A673 (cell line): ENCODE data around the gene PCSK7. TPM values are rescaled to one million over a fixed set of nuclear protein-coding genes. Genes with fewer than 3 reads are reported as not detected.
"Not testable (repeated sequence)": the region's sequence is repeated elsewhere in the genome, so short reads cannot be mapped to it uniquely, and the experiment has no call there.

Experiments
- BruUV-seq: library from RNA; stranded (reverse); fragments of 400-500 nt; replicated peaks from 2 replicates; lab custom pipeline; 2021; lab: Mats Ljungman, UMichigan
- CTCF ChIA-PET: fragments of 300-600 bp; sonication (Branson Sonifier 250); formaldehyde crosslinking; loops from one replicate; lab custom pipeline; 2022; ENCODE audit warnings: antibody characterized with exemption; lab: Charles Lee
- POLR2A ChIA-PET: fragments of 300-600 bp; sonication (Branson Sonifier 250); formaldehyde crosslinking; loops from one replicate; lab custom pipeline; 2022; ENCODE audit warnings: antibody characterized with exemption; ENCODE audit not compliant: low non-redundant PET; lab: Charles Lee
- DNase-seq: peaks from one replicate; pipeline ENCODE4 v3.0.0-alpha.2; 2015; ENCODE audit warnings: low spot score
- H3K27ac ChIP-seq: fragments of 200-600 bp; sonication (generic); 2 replicates; pipeline ENCODE4 v1.5.1; 2016; ENCODE audit warnings: mixed run types, low read depth, mild to moderate bottlenecking, mixed read lengths, antibody characterized with exemption, low read length; ENCODE audit not compliant: poor library complexity, severe bottlenecking
- H3K27me3 ChIP-seq: fragments of 200-600 bp; sonication (generic); replicated peaks from 2 replicates; pipeline ENCODE4 v1.6.1; 2017; ENCODE audit warnings: mixed run types, low read depth, mild to moderate bottlenecking, mixed read lengths, antibody characterized with exemption, low read length; ENCODE audit not compliant: insufficient read depth, poor library complexity
- H3K36me3 ChIP-seq: fragments of 200-600 bp; sonication (generic); 2 replicates; pipeline ENCODE4 v1.6.1; 2016; ENCODE audit warnings: mixed run types, mild to moderate bottlenecking, mixed read lengths, antibody characterized with exemption, low read length; ENCODE audit not compliant: insufficient read depth, poor library complexity, severe bottlenecking
- H3K4me1 ChIP-seq: fragments of 200-600 bp; sonication (generic); 2 replicates; pipeline ENCODE4 v1.6.1; 2017; ENCODE audit warnings: mixed run types, mild to moderate bottlenecking, mixed read lengths, antibody characterized with exemption, low read length; ENCODE audit not compliant: insufficient read depth, poor library complexity, severe bottlenecking
- H3K4me3 ChIP-seq: fragments of 200-600 bp; sonication (generic); 2 replicates; pipeline ENCODE4 v1.5.1; 2016; ENCODE audit warnings: low read depth, mixed run types, mild to moderate bottlenecking, mixed read lengths, low read length; ENCODE audit not compliant: poor library complexity, severe bottlenecking
- H3K9me3 ChIP-seq: fragments of 200-600 bp; sonication (generic); 2 replicates; pipeline ENCODE4 v1.6.1; 2016; ENCODE audit warnings: mixed run types, low read depth, mild to moderate bottlenecking, mixed read lengths, antibody characterized with exemption, low read length; ENCODE audit not compliant: poor library complexity, severe bottlenecking
- EZH2 ChIP-seq: fragments of 200-600 bp; sonication (generic); IDR thresholded peaks from 2 replicates; pipeline ENCODE4 v1.6.1; 2017; ENCODE audit warnings: borderline replicate concordance, low read depth, mild to moderate bottlenecking, mixed read lengths, antibody characterized with exemption, low read length; ENCODE audit not compliant: poor library complexity, severe bottlenecking
- intact Hi-C: fragments of 100-400 bp; cut with micrococcal nuclease; formaldehyde crosslinking; loops from one replicate; pipeline ENCODE4 v1.10.0; 2022; ENCODE audit not compliant: unreplicated experiment
- total RNA-seq: library from RNA; stranded (reverse); gene quantifications from 2 replicates; pipeline ENCODE4 v1.2.3, GENCODE V29; 2021
- TF ChIP-seq, protein P1 (sequence below): fragments of 300-800, 200-600 bp; sonication (generic); conservative IDR thresholded peaks from 2 replicates; pipeline ENCODE4 v1.5.1; 2017; ENCODE audit warnings: low read depth, mild to moderate bottlenecking, antibody characterized with exemption, low read length, moderate library complexity, mixed read lengths

The PCSK7 gene
- total RNA-seq, 1 experiment from 2014 or later, result 49.0 TPM

- peaks cover 13% of the 10 kb centered on the region for H3K36me3 ChIP-seq
- POLR2A ChIA-PET, result no interaction called here
Observed at GRCh38 chr11:117185736-117186430, 46.0 kb downstream of the PCSK7 start.

GRCh38 chr11:117183724-117184349 is 48.0 kb downstream of the PCSK7 start:
- intact Hi-C loops, result no loop called here
- POLR2A ChIA-PET, result no interaction called here
- H3K36me3 ChIP-seq, result peaks cover 4% of the 10 kb centered on the region
- CTCF ChIA-PET, result no interaction called here
- H3K4me1 ChIP-seq, result peaks cover 21% of the 10 kb centered on the region
- H3K27me3 ChIP-seq, result no peaks in the 10 kb centered on the region
- no TSS peak for BruUV-seq
- no peak for TF ChIP-seq EZH2
- TF ChIP-seq, protein P1, sequence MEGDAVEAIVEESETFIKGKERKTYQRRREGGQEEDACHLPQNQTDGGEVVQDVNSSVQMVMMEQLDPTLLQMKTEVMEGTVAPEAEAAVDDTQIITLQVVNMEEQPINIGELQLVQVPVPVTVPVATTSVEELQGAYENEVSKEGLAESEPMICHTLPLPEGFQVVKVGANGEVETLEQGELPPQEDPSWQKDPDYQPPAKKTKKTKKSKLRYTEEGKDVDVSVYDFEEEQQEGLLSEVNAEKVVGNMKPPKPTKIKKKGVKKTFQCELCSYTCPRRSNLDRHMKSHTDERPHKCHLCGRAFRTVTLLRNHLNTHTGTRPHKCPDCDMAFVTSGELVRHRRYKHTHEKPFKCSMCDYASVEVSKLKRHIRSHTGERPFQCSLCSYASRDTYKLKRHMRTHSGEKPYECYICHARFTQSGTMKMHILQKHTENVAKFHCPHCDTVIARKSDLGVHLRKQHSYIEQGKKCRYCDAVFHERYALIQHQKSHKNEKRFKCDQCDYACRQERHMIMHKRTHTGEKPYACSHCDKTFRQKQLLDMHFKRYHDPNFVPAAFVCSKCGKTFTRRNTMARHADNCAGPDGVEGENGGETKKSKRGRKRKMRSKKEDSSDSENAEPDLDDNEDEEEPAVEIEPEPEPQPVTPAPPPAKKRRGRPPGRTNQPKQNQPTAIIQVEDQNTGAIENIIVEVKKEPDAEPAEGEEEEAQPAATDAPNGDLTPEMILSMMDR, result no peak
- no peak overlapping the region for H3K27ac ChIP-seq
- H3K9me3 ChIP-seq, result no peaks in the 10 kb centered on the region
- no peak for DNase-seq
- no peak overlapping the region for H3K4me3 ChIP-seq

More at GRCh38 chr11:117185736-117186430, 46.0 kb downstream of the PCSK7 start:
- H3K4me1 ChIP-seq, result peaks cover 7% of the 10 kb centered on the region
- BruUV-seq, result no TSS peak
- CTCF ChIA-PET, result interaction anchor here (0.6 kb wide), 1 partner anchor 16 kb away, joined by 10 read pairs; no protein-coding TSS in a partner anchor
- TF ChIP-seq, protein P1, result no peak
- no peak for TF ChIP-seq EZH2
- H3K4me3 ChIP-seq, result no peak overlapping the region
- DNase-seq, result no peak
- H3K9me3 ChIP-seq, result no peaks in the 10 kb centered on the region
- no peaks in the 10 kb centered on the region for H3K27me3 ChIP-seq
- H3K27ac ChIP-seq, result no peak overlapping the region
- intact Hi-C loops, result no loop called here

DNA sequence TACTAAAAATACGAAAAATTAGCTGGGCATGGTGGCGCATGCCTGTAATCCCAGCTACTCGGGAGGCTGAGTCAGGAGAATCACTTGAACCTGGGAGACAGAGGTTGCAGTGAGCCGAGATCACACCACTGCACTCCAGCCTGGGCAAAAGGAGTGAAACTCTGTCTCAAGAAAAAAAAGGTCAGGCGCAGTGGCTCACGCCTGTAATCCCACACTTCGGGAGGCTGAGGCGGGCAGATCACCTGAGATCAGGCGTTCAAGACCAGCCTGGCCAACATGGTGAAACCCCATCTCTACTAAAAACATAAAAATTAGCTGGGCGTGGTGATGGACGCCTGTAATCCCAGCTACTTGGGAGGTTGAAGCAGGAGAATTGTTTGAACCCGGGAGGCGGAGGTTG is 48.7 kb downstream of the PCSK7 start:
- H3K27ac ChIP-seq, H3K36me3 ChIP-seq, H3K27me3 ChIP-seq, CTCF ChIA-PET, H3K9me3 ChIP-seq, POLR2A ChIA-PET, H3K4me3 ChIP-seq, DNase-seq, BruUV-seq, intact Hi-C loops: not testable (repeated sequence)
- H3K4me1 ChIP-seq, result peaks cover 23% of the 10 kb centered on the region
